Measurements from ENCODE around the gene ST6GAL1. TPM values are rescaled to one million over a fixed set of nuclear protein-coding genes. Genes with fewer than 3 reads are reported as not detected.
"Not testable (repeated sequence)": the region's sequence is repeated elsewhere in the genome, so short reads cannot be mapped to it uniquely, and the experiment has no call there.

The ST6GAL1 gene
- total RNA-seq, 1 donor = 46.3 TPM

DNA sequence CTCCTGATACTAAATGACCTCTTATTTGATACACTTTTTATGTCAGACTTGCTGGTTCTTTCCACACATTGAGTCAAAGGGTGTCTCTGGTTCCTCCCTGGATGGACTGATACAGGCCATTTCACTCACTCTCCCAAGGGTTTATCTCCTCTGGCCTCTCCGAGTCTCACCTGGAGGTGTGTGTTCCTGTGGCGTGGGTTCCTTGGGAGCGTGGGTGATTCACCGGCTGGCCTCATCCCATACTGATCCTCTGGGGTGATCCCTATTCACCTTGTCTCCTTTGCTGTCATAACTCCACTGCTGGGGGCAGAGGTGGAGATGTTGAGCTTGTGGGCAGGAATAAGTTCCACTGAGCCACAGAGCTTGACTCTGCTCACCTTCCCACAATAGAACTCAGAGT lies 61.1 kb downstream of the ST6GAL1 start:
- no peak for DNase-seq (ENCODE audit: low read depth in 2 of 3, low spot score in 2 of 3)

- DNase-seq (ENCODE audit: low read depth in 2 of 3, low spot score in 2 of 3) = not testable (repeated sequence)
Observed at GRCh38 chr3:186992096-186992495, 61.8 kb downstream of the ST6GAL1 start.

DNA sequence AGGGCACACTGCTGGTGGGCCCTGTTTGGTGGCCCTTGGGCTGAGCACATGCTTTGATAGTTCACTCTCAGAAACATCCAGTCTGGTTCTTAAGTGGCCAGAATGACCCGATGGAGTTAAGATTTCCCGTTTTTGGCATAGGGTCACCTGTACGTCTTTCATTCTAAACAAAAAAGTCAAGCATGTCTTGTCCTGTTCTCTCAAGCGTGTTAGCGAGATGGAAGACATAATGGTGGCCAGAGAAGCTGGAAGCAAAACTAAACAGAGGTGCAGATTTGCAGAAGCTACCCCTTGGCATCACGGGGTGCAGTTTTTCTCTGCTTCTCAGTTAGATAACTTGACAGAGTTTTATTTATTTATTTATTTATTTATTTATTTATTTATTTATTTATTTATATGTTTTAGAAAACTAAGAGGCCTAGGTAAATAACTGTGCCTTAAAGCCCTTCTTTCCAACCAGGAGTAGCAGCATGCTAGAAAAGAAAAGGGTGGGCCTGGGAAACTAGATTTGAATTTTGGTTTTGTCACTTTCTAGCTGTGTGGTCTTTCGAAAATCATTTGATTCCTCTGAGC lies 63.0 kb downstream of the ST6GAL1 start:
- DNase-seq (ENCODE audit: low read depth in 2 of 3, low spot score in 2 of 3) = no peak

DNA sequence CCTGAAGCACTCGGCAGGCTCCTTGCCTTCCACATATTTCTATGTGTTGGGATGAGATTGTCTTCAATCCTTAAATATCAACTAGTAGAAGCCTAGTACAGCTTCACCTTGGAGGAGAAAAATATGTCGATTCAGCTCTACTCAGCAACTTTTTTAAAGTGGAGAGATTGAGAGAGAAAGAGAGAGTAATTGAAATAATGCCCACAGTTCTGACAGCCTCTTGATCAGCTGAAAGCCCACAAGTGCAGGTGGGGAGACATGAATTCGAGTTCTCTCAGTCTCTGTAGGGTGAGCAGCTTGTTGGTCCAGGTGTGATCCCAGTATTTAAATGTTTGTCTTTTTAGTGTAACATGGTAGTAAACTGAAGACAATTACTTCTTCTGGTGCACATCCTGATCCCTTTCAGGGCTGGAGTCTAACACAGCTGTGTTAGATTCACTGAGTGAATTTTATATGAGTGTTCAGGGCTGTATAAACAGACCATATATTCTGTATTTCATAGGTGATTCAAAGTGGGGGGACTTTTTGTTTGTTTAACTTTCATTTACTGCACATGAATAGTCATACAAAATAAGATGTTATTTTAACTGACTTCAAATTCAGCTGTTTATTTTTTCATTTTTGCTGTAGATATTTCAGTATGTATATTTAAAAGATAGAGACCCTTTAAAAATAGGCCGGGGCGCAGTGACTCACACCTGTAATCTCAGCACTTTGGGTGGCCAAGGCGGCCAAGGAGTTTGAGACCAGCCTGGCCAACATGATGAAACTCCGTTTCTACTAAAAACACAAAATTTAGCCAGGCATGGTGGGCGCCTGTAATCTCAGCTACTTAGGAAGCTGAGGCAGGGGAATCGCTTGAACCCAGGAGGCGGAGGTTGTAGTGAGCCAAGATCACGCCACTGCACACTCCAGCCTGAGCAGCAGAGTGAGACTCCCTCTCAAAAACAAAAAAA lies 64.0 kb downstream of the ST6GAL1 start:
- DNase-seq (ENCODE audit: low read depth in 2 of 3, low spot score in 2 of 3) = no peak

GRCh38 chr3:186996356-186996755 lies 66.0 kb downstream of the ST6GAL1 start:
- DNase-seq (ENCODE audit: low read depth in 2 of 3, low spot score in 2 of 3) = no peak

- no peak for DNase-seq (ENCODE audit: low read depth in 2 of 3, low spot score in 2 of 3)
Observed at GRCh38 chr3:186997061-186997460, 66.7 kb downstream of the ST6GAL1 start.

GRCh38 chr3:186997473-186997939 lies 67.2 kb downstream of the ST6GAL1 start:
- no peak for DNase-seq (ENCODE audit: low read depth in 2 of 3, low spot score in 2 of 3)

GRCh38 chr3:186998937-186999368 lies 68.6 kb downstream of the ST6GAL1 start:
- DNase-seq (ENCODE audit: low read depth in 2 of 3, low spot score in 2 of 3) = no peak

DNA sequence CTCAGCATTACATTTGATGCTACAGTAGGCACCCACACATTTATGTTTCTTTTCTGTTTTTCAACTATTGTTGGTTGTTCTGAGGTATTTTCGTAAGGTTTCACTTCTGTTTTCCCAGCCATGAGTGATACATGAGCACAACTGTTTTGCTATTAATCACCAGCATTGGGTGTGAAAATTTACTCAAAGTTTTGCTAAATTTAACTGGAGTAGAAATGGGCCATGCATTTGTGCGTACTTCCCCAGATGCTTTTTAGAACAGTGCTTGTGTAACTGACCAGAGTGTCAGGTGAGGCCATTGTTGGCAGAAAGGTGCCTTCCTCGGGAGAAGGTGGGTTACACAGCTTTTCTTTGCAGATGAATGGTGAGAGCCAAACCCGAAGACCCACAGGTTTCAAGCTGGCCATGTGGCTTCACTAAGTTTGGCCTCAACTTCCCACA lies 70.4 kb downstream of the ST6GAL1 start:
- no peak for DNase-seq (ENCODE audit: low read depth in 2 of 3, low spot score in 2 of 3)

DNA sequence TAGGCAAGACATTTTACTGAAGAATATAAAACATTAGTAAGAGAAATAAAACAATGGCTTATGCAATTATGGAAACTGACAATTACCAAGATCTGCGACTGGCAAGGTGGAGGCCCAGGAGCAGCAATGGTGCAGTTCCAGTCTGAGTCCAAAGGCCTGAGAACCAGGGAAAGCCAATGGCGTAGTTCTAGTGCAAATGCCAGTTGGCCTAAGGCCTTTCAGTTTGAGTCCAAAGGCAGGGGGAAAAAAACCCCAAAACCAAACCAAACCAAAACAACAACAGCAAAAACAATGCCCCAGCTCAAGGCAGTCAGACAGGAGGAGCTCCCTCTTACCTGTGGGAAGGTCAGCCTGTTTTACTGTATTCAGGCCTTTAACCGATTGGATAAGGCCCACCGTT lies 72.6 kb downstream of the ST6GAL1 start:
- DNase-seq (ENCODE audit: low read depth in 2 of 3, low spot score in 2 of 3) = no peak

GRCh38 chr3:187005827-187006481 lies 75.6 kb downstream of the ST6GAL1 start:
- DNase-seq (ENCODE audit: low read depth in 2 of 3, low spot score in 2 of 3) = no peak

- no peak for DNase-seq (ENCODE audit: low read depth in 2 of 3, low spot score in 2 of 3)
Observed at GRCh38 chr3:187006864-187007630, 76.7 kb downstream of the ST6GAL1 start.

GRCh38 chr3:187010382-187010781 lies 80.1 kb downstream of the ST6GAL1 start:
- not testable (repeated sequence) for DNase-seq (ENCODE audit: low read depth in 2 of 3, low spot score in 2 of 3)

GRCh38 chr3:187011915-187012314 lies 81.6 kb downstream of the ST6GAL1 start:
- DNase-seq (ENCODE audit: low read depth in 2 of 3, low spot score in 2 of 3) = peak in 1 of 3 donors; percentile 35

DNA sequence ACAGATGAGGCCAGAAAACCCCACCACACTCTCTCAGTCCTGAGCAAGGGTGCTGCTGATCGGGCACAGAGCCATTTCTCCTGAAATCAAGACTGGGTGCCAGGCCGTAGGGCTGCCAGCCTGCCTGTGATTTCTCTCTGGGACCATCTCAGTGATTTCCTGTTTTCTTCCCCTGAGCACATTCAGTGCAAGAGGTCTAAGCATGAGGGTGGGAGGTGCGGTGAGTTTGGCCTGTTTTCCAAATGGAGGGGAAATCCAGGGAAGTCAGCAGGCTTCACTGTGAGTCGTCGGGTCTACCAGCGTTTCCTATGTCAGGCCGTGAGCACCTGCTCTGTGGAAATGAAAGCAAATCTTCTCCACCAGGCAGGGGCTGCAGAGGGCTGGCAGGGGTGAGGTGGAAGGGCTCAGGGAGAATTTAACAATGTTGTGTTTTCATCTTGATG lies 82.3 kb downstream of the ST6GAL1 start:
- peak in 2 of 3 donors; percentile 37 to 58 for DNase-seq (ENCODE audit: low read depth in 2 of 3, low spot score in 2 of 3)

- no peak for DNase-seq (ENCODE audit: low read depth in 2 of 3, low spot score in 2 of 3)
Observed at GRCh38 chr3:187013159-187013716, 82.9 kb downstream of the ST6GAL1 start.

GRCh38 chr3:187014417-187014864 lies 84.1 kb downstream of the ST6GAL1 start:
- DNase-seq (ENCODE audit: low read depth in 2 of 3, low spot score in 2 of 3) = no peak

DNA sequence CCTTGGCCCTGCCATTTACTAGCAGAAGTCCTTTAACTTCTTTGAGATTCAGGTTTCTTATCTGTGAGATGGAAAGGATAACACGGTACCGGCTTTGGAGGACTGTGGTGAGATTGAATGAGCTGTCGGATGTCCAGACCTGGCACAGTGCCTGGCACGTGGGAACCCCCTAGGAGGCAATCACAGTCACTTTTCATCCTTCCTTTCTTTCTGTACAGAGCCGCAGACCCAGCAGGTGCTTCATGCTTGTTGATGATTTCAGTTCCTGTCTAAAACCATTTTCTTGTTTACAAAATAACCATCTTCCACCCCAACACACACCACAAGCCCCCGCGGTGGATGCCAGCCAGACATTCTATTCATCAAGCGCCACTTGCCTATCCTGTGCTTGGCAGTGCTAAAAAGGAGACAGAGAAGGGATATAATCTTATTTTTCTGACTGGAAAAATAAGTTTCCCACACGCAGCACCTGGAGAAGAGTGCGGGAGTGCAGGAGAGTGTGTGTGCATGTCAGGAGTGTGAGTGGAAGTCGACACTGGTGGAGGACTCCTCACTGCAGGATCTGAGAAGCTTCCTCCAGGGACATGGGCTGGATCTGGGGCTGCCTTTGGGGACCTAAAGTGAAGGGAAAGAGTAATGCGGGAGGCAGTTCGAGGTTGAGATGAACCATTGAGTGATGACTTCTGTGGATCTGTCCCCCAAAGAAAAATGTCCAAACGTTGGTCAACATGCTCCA lies 85.7 kb downstream of the ST6GAL1 start:
- DNase-seq (ENCODE audit: low read depth in 2 of 3, low spot score in 2 of 3) = no peak

GRCh38 chr3:187016639-187017345 lies 86.5 kb downstream of the ST6GAL1 start:
- DNase-seq (ENCODE audit: low read depth in 2 of 3, low spot score in 2 of 3) = no peak
